ENCODE results near the gene TM4SF4. TPM values are rescaled to one million over a fixed set of nuclear protein-coding genes. Genes with fewer than 3 reads are reported as not detected.
A peak's percentile ranks its signal among the peaks of the same experiment; 100 is the strongest.

The TM4SF4 gene
- total RNA-seq, 1 donor from 2014 or later, result not detected

DNA sequence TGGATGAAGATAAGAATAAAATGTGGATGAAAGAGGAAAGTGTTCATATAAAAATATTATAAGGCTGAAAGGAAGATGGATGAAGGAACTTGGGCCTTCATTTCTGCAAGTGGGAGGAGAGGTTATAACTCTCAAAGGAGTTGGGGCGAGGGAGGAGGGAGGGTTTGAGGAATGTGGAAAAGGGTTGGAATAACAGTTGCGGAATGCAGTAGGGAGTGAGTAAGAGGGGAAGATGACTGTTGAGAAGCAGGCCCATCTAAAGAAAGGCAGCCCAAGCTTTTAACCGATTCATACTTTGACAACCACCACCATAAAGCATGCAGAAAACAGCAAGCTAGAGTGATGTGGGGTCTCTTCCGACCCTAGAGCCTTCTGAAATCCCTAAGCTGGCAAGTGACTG lies 8.3 kb upstream of the TM4SF4 start:
- Histone ChIP-seq H4K20me1 (ENCODE audit: low read depth) (no peaks in the 10 kb centered on the region), H3K9ac (no peak overlapping the region), H3K4me2 (no peak overlapping the region), H3K4me3 (no peak overlapping the region), H3K27ac (no peak overlapping the region), H3K9me3 (ENCODE audit: low read depth) (no peaks in the 10 kb centered on the region), H3K4me1 (peaks cover 8% of the 10 kb centered on the region), H3K36me3 (no peaks in the 10 kb centered on the region), H2AFZ (replicated peaks) (no peak overlapping the region), H3F3A (ENCODE audit: low read depth) (no peaks in the 10 kb centered on the region), H3K27me3 (no peaks in the 10 kb centered on the region), H3K79me2 (ENCODE audit: low read depth) (no peaks in the 10 kb centered on the region)
- no peak for DNase-seq (ENCODE audit: low spot score)
- no peaks in the 10 kb centered on the region for H3K36me3 Mint-ChIP-seq
- no peak overlapping the region for H3K27ac Mint-ChIP-seq
- H3K9me3 Mint-ChIP-seq, result peaks cover 7% of the 10 kb centered on the region
- TF ChIP-seq, protein P1, sequence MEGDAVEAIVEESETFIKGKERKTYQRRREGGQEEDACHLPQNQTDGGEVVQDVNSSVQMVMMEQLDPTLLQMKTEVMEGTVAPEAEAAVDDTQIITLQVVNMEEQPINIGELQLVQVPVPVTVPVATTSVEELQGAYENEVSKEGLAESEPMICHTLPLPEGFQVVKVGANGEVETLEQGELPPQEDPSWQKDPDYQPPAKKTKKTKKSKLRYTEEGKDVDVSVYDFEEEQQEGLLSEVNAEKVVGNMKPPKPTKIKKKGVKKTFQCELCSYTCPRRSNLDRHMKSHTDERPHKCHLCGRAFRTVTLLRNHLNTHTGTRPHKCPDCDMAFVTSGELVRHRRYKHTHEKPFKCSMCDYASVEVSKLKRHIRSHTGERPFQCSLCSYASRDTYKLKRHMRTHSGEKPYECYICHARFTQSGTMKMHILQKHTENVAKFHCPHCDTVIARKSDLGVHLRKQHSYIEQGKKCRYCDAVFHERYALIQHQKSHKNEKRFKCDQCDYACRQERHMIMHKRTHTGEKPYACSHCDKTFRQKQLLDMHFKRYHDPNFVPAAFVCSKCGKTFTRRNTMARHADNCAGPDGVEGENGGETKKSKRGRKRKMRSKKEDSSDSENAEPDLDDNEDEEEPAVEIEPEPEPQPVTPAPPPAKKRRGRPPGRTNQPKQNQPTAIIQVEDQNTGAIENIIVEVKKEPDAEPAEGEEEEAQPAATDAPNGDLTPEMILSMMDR (IDR thresholded peaks at IDR 0.05), result no peak
- TF ChIP-seq EZH2phosphoT487 (IDR thresholded peaks at IDR 0.05) (no peak), EZH2 (IDR thresholded peaks at IDR 0.05) (no peak)
- H3K27me3 Mint-ChIP-seq (ENCODE audit: insufficient read depth, low read depth), result peaks cover 4% of the 10 kb centered on the region
- H3K4me3 Mint-ChIP-seq, result no peak overlapping the region
- peaks cover 4% of the 10 kb centered on the region for H3K4me1 Mint-ChIP-seq

DNA sequence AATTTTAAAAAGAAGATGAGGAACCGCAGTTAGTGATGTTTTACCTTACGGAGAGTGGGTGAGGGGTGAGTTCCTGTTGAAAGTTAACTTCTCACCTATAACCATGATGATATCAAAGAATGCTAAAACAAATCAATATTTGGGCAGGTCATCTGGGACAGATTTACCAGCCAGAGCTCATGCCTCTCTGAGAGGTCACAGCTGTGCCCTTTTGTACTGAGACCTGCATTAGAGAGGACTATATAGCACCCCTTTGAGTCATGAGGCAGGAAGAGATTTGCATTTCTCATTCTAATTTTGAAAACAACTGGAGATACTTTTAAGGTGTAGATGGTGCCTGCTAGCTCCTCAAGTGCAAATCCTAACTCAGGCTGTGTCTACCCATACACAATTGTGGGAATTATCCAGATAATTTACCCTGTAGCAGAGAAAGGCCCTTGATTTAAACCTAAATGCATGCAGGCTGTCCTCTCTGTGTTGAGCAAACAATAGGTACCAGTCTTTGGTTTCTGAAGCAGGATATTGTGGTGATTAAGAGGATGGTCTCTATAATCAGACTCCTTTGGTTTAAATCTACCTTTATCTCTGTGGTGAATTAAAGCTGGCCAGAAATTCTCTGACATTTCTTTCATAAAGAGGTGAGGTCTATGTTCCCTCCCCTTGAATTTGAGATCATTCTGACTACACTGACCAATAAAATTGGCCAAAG lies 5.8 kb upstream of the TM4SF4 start:
- no peaks in the 10 kb centered on the region for H3K9me3 ChIP-seq (ENCODE audit: low read depth)
- Mint-ChIP-seq H3K9me3 (no peaks in the 10 kb centered on the region), H3K4me1 (peaks cover 7% of the 10 kb centered on the region), H3K27me3 (ENCODE audit: insufficient read depth, low read depth) (peaks cover 2% of the 10 kb centered on the region), H3K36me3 (no peaks in the 10 kb centered on the region), H3K27ac (peak overlapping the region; percentile 34), H3K4me3 (no peak overlapping the region)
- H2AFZ ChIP-seq (replicated peaks), result peak overlapping the region; percentile 53
- no peaks in the 10 kb centered on the region for H3F3A ChIP-seq (ENCODE audit: low read depth)
- no peaks in the 10 kb centered on the region for H4K20me1 ChIP-seq (ENCODE audit: low read depth)
- no peaks in the 10 kb centered on the region for H3K79me2 ChIP-seq (ENCODE audit: low read depth)
- no peak overlapping the region for H3K4me2 ChIP-seq
- H3K36me3 ChIP-seq, result no peaks in the 10 kb centered on the region
- peaks cover 8% of the 10 kb centered on the region for H3K4me1 ChIP-seq
- H3K4me3 ChIP-seq, result no peak overlapping the region
- no peak overlapping the region for H3K27ac ChIP-seq
- TF ChIP-seq EZH2phosphoT487 (IDR thresholded peaks at IDR 0.05), result no peak
- TF ChIP-seq, protein P1 (IDR thresholded peaks at IDR 0.05), result no peak
- TF ChIP-seq EZH2 (IDR thresholded peaks at IDR 0.05), result no peak
- no peak for DNase-seq (ENCODE audit: low spot score)
- no peaks in the 10 kb centered on the region for H3K27me3 ChIP-seq
- H3K9ac ChIP-seq, result no peak overlapping the region

DNA sequence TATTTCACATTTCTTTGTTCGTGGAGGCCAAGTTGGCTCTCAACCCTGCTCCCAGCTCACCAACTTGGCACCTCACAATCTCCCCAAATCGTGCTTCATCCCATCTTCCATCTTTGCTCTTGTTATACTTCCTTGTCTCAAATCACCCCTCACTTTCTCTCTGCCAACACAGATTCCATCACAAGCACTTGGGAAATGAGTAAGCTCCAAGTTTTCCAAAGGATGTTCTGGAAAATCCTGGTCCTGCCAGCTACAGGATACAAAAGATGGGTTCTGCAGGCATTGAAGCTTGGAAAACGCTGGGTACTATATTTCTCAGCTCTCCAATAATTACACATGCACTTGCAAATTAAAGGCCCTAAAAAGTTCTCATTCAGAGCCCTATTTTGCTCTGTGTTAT lies 4.1 kb upstream of the TM4SF4 start:
- Histone ChIP-seq H3K4me2 (no peak overlapping the region), H3K36me3 (no peaks in the 10 kb centered on the region), H4K20me1 (ENCODE audit: low read depth) (no peaks in the 10 kb centered on the region), H3K4me1 (peaks cover 8% of the 10 kb centered on the region), H3K9me3 (ENCODE audit: low read depth) (no peaks in the 10 kb centered on the region), H3K4me3 (no peak overlapping the region), H2AFZ (replicated peaks) (no peak overlapping the region), H3K27ac (no peak overlapping the region), H3K9ac (no peak overlapping the region), H3K27me3 (no peaks in the 10 kb centered on the region), H3F3A (ENCODE audit: low read depth) (no peaks in the 10 kb centered on the region), H3K79me2 (ENCODE audit: low read depth) (no peaks in the 10 kb centered on the region)
- Mint-ChIP-seq H3K4me1 (peaks cover 7% of the 10 kb centered on the region), H3K9me3 (no peaks in the 10 kb centered on the region), H3K36me3 (no peaks in the 10 kb centered on the region), H3K27me3 (ENCODE audit: insufficient read depth, low read depth) (no peaks in the 10 kb centered on the region), H3K27ac (no peak overlapping the region), H3K4me3 (no peak overlapping the region)
- TF ChIP-seq, protein P1 (IDR thresholded peaks at IDR 0.05), result no peak
- TF ChIP-seq EZH2phosphoT487 (IDR thresholded peaks at IDR 0.05), result no peak
- TF ChIP-seq EZH2 (IDR thresholded peaks at IDR 0.05), result no peak
- no peak for DNase-seq (ENCODE audit: low spot score)
